Sigmoid colon (tissue), 4 donors: ENCODE measurements around the gene AMZ2.

ENCODE experiments used
- POLR2A ChIP-seq, 2 donors: fragments of 450-650 bp; IDR thresholded peaks; one replicate each; pipeline ENCODE4 v1.6.1; 2016; ENCODE audit warnings: antibody characterized with exemption in 2 of 2, mild to moderate bottlenecking in 2 of 2, moderate library complexity in 2 of 2
- POLR2AphosphoS5 ChIP-seq, 4 donors: sonication (generic); formaldehyde crosslinking; IDR thresholded peaks; one replicate each; pipeline ENCODE4 v1.6.1; 2017; ENCODE audit warnings: antibody characterized with exemption in 4 of 4
- TF ChIP-seq, protein P1 (sequence below), 4 experiments: fragments of 450-650 bp in 3 of 4; fragments of 200-600 bp in 1 of 4; IDR thresholded peaks; one replicate each; pipeline ENCODE4 v1.5.1; 2016 to 2019; ENCODE audit warnings: antibody characterized with exemption in 4 of 4, mild to moderate bottlenecking in 3 of 4, moderate library complexity in 2 of 4

DNA sequence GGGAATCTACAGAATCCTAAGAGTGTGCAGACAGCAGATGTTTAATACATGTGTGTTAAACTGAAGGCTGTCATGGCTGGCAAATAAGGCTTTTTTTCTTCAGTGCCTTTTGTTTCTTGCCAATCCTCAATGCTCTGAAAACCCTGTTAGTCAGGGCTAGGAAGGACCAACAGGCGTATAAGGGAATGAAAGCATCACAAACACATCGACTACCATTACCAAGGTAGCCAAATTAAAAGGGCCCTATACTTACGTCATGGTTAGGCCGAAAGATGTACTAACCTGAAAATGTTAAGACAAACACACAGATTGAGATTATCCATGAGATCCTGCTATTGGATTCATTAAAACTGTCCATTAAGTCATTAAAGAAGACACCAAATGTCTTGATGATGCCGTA, 30.0 kb downstream of the AMZ2 start:
- TF ChIP-seq, protein P1, sequence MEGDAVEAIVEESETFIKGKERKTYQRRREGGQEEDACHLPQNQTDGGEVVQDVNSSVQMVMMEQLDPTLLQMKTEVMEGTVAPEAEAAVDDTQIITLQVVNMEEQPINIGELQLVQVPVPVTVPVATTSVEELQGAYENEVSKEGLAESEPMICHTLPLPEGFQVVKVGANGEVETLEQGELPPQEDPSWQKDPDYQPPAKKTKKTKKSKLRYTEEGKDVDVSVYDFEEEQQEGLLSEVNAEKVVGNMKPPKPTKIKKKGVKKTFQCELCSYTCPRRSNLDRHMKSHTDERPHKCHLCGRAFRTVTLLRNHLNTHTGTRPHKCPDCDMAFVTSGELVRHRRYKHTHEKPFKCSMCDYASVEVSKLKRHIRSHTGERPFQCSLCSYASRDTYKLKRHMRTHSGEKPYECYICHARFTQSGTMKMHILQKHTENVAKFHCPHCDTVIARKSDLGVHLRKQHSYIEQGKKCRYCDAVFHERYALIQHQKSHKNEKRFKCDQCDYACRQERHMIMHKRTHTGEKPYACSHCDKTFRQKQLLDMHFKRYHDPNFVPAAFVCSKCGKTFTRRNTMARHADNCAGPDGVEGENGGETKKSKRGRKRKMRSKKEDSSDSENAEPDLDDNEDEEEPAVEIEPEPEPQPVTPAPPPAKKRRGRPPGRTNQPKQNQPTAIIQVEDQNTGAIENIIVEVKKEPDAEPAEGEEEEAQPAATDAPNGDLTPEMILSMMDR (IDR thresholded peaks at IDR 0.05): no peak
- TF ChIP-seq POLR2A (IDR thresholded peaks at IDR 0.05) (no peak), POLR2AphosphoS5 (IDR thresholded peaks at IDR 0.05) (no peak)
